ENCODE measurements around the gene PFKFB3. TPM values are rescaled to one million over a fixed set of nuclear protein-coding genes. Genes with fewer than 3 reads are reported as not detected.

Gene PFKFB3
- total and polyA plus RNA-seq, 9 donors, result 15.3 to 60.8 (median 40.2) TPM

GRCh38 chr10:6301488-6302075 lies 98.8 kb downstream of the PFKFB3 start:
- H3K9me3 ChIP-seq, result peaks cover 0 to 3% of the 10 kb centered on the region in 2 donors
- TF ChIP-seq CTCF (IDR thresholded peaks at IDR 0.05), result no peak
- no peak for TF ChIP-seq EP300 (IDR thresholded peaks at IDR 0.05)
- TF ChIP-seq POLR2A (IDR thresholded peaks at IDR 0.05), result no peak
- H3K36me3 ChIP-seq, result no peaks in the 10 kb centered on the region
- H3K4me3 ChIP-seq, result no peak overlapping the region
- peaks cover 2% of the 10 kb centered on the region for H3K4me1 ChIP-seq (ENCODE audit: insufficient read depth)
- H3K27ac ChIP-seq, result no peak overlapping the region
- intact Hi-C loops (cut with DNase I), result no loop called here
- no peaks in the 10 kb centered on the region for H3K27me3 ChIP-seq
- 85 to 87% (median 86%) methylated on average over 7 of the region's 7 CpGs for WGBS, 3 donors
- no peak for DNase-seq

Small RNA genes within 50 kb of the gene (small RNA-seq; reads per million reads assigned to genes)
- not detected for gene RF00019

Other genes with a start within 250 kb of the PFKFB3 start
- gene IL15RA, start 225.4 kb upstream of the PFKFB3 start, total RNA-seq, result 10 to 100 TPM in 1 of 7 donors, 1 to 10 TPM in 6; 2.7 to 15.2 (median 6.2) TPM
- 10 to 100 TPM in 1 of 2 donors, 1 to 10 TPM in 1; 6.3 to 10.0 TPM for gene IL15RA, start 225.4 kb upstream of the PFKFB3 start, polyA plus RNA-seq
- gene IL2RA, start 140.6 kb upstream of the PFKFB3 start, total RNA-seq, result 1 to 10 TPM in 2 of 7 donors, under 1 TPM in 3, not detected in 2; 0.13 to 1.3 (median 0.90) TPM
- gene IL2RA, start 140.6 kb upstream of the PFKFB3 start, polyA plus RNA-seq, result 1 to 10 TPM in 1 of 2 donors, under 1 TPM in 1; 0.07 to 5.2 TPM
- gene RBM17, start 113.9 kb upstream of the PFKFB3 start, total RNA-seq, result 10 to 100 TPM; 56.2 to 89.7 (median 70.3) TPM
- 10 to 100 TPM; 62.1 to 94.4 TPM for gene RBM17, start 113.9 kb upstream of the PFKFB3 start, polyA plus RNA-seq